Retinal pigment epithelial cell (primary cell): ENCODE data around the gene BACH2.
A peak's percentile ranks its signal among the peaks of the same experiment; 100 is the strongest.

Source experiments
- DNase-seq: peaks from one replicate; pipeline ENCODE4 v3.0.0-alpha.2; 2010; ENCODE audit warnings: low read depth
- H3K4me3 ChIP-seq: 2 replicates; pipeline ENCODE4 v1.5.1; 2011; ENCODE audit warnings: mild to moderate bottlenecking, low read length, control low read depth, moderate library complexity
- CTCF ChIP-seq: conservative IDR thresholded peaks from 2 replicates; pipeline ENCODE4 v1.5.1; 2011; ENCODE audit warnings: low read depth, low read length, control low read depth, inconsistent platforms

BACH2 gene

GRCh38 chr6:90294614-90294988 lies 2.0 kb downstream of the BACH2 start:
- TF ChIP-seq CTCF, result no peak
- no peak for DNase-seq
- peak overlapping the region; percentile 59 for H3K4me3 ChIP-seq

DNA sequence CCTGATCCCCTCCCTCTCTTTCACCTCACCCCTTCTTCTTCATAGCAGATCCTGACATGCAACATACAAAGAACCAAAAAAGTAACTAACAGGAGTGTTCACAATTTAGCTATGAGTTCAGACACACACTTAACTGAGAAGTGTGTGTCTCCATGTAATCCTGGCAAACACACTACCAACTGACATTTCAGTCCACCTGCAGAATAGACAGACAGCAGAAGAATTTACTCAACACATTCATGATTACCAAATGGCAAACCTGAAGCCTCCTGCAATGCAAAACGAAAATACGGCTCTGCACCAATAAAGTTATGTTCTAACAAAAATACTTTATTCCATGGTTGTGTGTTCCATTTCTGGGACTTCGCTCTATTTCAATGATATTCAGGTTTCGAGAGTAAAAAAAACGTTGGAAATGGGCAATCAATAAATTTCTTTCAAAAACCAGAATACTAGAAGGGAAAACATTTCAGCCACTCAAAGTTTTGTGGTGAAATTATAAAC lies 2.6 kb downstream of the BACH2 start:
- no peak overlapping the region for H3K4me3 ChIP-seq
- no peak for TF ChIP-seq CTCF
- DNase-seq, result no peak

DNA sequence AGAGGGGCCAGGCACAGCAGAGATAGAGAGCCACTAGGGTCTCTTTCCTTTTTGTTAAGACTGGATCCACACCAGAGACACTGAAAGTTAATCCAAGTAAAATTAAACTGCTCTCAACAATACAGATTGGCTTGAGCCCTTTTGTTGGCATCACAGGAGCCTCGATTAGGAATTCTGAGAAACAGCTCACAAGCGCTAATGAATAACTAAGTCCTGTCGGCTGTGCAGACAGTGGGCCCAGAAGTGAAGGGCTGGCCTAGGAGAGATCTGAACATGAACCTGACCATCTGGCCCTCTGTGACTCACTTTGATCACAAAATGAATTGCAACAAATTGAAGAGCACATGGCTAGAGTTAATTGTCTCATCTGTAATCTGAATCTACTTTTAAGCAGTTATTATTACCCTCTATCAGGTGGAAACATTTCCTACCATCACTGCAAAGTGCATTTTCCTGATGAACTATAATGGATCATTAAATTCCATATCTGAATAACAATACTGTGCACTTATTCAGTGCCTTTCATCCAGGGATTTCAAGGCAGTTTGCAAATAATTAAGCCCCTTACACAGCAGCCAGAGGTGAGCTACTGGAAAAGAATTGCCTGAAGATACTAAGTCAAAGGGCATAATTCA lies 3.2 kb downstream of the BACH2 start:
- H3K4me3 ChIP-seq, result no peak overlapping the region
- no peak for TF ChIP-seq CTCF
- no peak for DNase-seq

- no peak for DNase-seq
- H3K4me3 ChIP-seq, result no peak overlapping the region
- no peak for TF ChIP-seq CTCF
Observed at GRCh38 chr6:90291565-90291964, 5.1 kb downstream of the BACH2 start.

DNA sequence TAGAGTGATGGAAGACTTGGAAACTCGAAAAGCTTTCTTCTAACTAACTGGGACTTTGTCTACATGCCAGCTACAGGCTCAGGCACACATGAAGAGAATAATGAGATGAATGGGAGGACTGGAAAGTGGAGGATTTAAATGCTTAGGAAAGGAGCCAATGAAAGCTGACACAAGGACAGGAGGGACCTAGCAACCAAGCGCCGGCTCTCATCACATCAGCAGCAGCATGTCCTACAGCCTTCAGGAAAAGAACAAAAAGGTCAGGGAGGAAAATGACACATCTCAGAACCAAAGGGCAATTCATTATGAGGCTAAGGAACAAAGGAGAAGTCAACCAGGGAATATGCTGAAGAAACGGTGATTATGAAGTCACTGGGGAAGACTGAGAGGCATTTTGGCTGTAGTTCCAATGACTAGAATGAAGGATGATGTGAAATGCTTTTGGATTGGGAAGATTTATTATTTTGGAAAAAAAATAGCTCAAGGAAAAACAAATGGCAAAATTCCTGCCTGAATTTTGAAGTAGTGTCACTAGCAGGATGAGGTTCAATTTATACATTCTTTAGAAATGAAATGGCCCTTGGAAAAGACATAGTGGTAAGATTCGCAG lies 5.7 kb downstream of the BACH2 start:
- H3K4me3 ChIP-seq, result no peak overlapping the region
- no peak for DNase-seq
- TF ChIP-seq CTCF, result no peak

GRCh38 chr6:90289902-90290301 lies 6.7 kb downstream of the BACH2 start:
- DNase-seq, result no peak
- no peak for TF ChIP-seq CTCF
- no peak overlapping the region for H3K4me3 ChIP-seq

DNA sequence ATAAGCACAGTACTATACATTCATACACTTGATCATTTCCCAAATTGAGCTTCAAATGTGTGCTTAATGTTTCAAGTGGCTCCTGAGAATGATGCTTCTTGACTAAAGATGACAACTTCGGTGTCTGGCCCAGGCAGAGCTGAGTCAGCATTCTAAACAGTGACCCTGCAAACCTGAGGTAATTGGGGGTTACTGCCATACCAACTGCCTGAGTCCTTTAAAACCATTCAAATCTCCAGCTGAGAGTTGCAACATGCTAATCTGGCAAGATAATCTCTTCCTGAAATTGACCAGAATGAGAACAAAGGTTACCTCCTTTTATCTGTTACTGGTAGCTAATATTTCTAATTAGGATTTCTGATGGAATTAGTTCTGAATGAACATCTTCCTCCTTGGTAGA lies 8.2 kb downstream of the BACH2 start:
- TF ChIP-seq CTCF, result no peak
- DNase-seq, result peak; percentile 41
- no peak overlapping the region for H3K4me3 ChIP-seq
